ENCODE results near the gene INPP5A. TPM values are rescaled to one million over a fixed set of nuclear protein-coding genes. Genes with fewer than 3 reads are reported as not detected.

Gene INPP5A
- total and polyA plus RNA-seq, 4 donors = 37.7 to 112 (median 54.9) TPM

GRCh38 chr10:132811891-132812481 is 274.4 kb downstream of the INPP5A start:
- H3K4me1 ChIP-seq (ENCODE audit: control insufficient read depth in 1 of 2, insufficient read depth in 2 of 2, low read length in 2 of 2) = no peaks in the 10 kb centered on the region
- ATAC-seq (ENCODE audit: low FRiP score) = no peak
- WGBS, 2 donors = 83 to 85% methylated on average over 26 of the region's 26 CpGs
- DNase-seq = peak; percentile 36 to 72
- no peaks in the 10 kb centered on the region for H3K27me3 ChIP-seq (ENCODE audit: control insufficient read depth in 1 of 2, insufficient read depth in 2 of 2, low read length in 1 of 2)
- no peak overlapping the region for H3K27ac ChIP-seq (ENCODE audit: low read depth in 1 of 2, low read length in 2 of 2)
- H3K9me3 ChIP-seq (ENCODE audit: control insufficient read depth, low read length) = no peaks in the 10 kb centered on the region
- no peaks in the 10 kb centered on the region for H3K36me3 ChIP-seq (ENCODE audit: control insufficient read depth in 1 of 2, insufficient read depth in 2 of 2, low read length in 1 of 2)
- no peak overlapping the region for H3K4me3 ChIP-seq (ENCODE audit: low read length in 2 of 2)
- intact Hi-C loops (cut with DNase I) = no loop called here

GRCh38 chr10:132812520-132812919 is 274.9 kb downstream of the INPP5A start:
- ATAC-seq (ENCODE audit: low FRiP score) (no peak), DNase-seq (peak; percentile 18 to 52)
- Histone ChIP-seq H3K27me3 (ENCODE audit: control insufficient read depth in 1 of 2, insufficient read depth in 2 of 2, low read length in 1 of 2) (no peaks in the 10 kb centered on the region), H3K4me1 (ENCODE audit: control insufficient read depth in 1 of 2, insufficient read depth in 2 of 2, low read length in 2 of 2) (no peaks in the 10 kb centered on the region), H3K9me3 (ENCODE audit: control insufficient read depth, low read length) (no peaks in the 10 kb centered on the region), H3K36me3 (ENCODE audit: control insufficient read depth in 1 of 2, insufficient read depth in 2 of 2, low read length in 1 of 2) (no peaks in the 10 kb centered on the region), H3K27ac (ENCODE audit: low read depth in 1 of 2, low read length in 2 of 2) (no peak overlapping the region), H3K4me3 (ENCODE audit: low read length in 2 of 2) (no peak overlapping the region)
- WGBS, 2 donors = 77 to 87% methylated on average over 9 to 11 of the region's 11 CpGs
- intact Hi-C loops (cut with DNase I) = no loop called here

- no peak for ATAC-seq (ENCODE audit: low FRiP score)
- WGBS, 2 donors = 82 to 85% methylated on average over 10 of the region's 10 CpGs
- H3K27ac ChIP-seq (ENCODE audit: low read depth in 1 of 2, low read length in 2 of 2) = no peak overlapping the region
- no peak overlapping the region for H3K4me3 ChIP-seq (ENCODE audit: low read length in 2 of 2)
- H3K4me1 ChIP-seq (ENCODE audit: control insufficient read depth in 1 of 2, insufficient read depth in 2 of 2, low read length in 2 of 2) = no peaks in the 10 kb centered on the region
- no peaks in the 10 kb centered on the region for H3K27me3 ChIP-seq (ENCODE audit: control insufficient read depth in 1 of 2, insufficient read depth in 2 of 2, low read length in 1 of 2)
- no peaks in the 10 kb centered on the region for H3K36me3 ChIP-seq (ENCODE audit: control insufficient read depth in 1 of 2, insufficient read depth in 2 of 2, low read length in 1 of 2)
- no peaks in the 10 kb centered on the region for H3K9me3 ChIP-seq (ENCODE audit: control insufficient read depth, low read length)
- intact Hi-C loops (cut with DNase I) = no loop called here
- DNase-seq = peak; percentile 38 to 60
Observed at GRCh38 chr10:132813001-132813401, 275.4 kb downstream of the INPP5A start.

GRCh38 chr10:132813560-132814468 is 276.2 kb downstream of the INPP5A start:
- ATAC-seq (ENCODE audit: low FRiP score) (no peak), DNase-seq (peak; percentile 37 to 67)
- no peak overlapping the region for H3K4me3 ChIP-seq (ENCODE audit: low read length in 2 of 2)
- H3K27me3 ChIP-seq (ENCODE audit: control insufficient read depth in 1 of 2, insufficient read depth in 2 of 2, low read length in 1 of 2) = no peaks in the 10 kb centered on the region
- H3K27ac ChIP-seq (ENCODE audit: low read depth in 1 of 2, low read length in 2 of 2) = no peak overlapping the region
- intact Hi-C loops (cut with DNase I) = no loop called here
- 51 to 62% methylated on average over 23 to 26 of the region's 28 CpGs for WGBS, 2 donors
- no peaks in the 10 kb centered on the region for H3K4me1 ChIP-seq (ENCODE audit: control insufficient read depth in 1 of 2, insufficient read depth in 2 of 2, low read length in 2 of 2)
- no peaks in the 10 kb centered on the region for H3K36me3 ChIP-seq (ENCODE audit: control insufficient read depth in 1 of 2, insufficient read depth in 2 of 2, low read length in 1 of 2)
- H3K9me3 ChIP-seq (ENCODE audit: control insufficient read depth, low read length) = no peaks in the 10 kb centered on the region

- 69 to 78% methylated on average over 16 of the region's 16 CpGs for WGBS, 2 donors
- no peaks in the 10 kb centered on the region for H3K4me1 ChIP-seq (ENCODE audit: control insufficient read depth in 1 of 2, insufficient read depth in 2 of 2, low read length in 2 of 2)
Observed at GRCh38 chr10:132814469-132814856, 276.9 kb downstream of the INPP5A start.

GRCh38 chr10:132815168-132815857 is 277.7 kb downstream of the INPP5A start:
- DNase-seq (peak; percentile 18 to 34), ATAC-seq (ENCODE audit: low FRiP score) (no peak)
- Histone ChIP-seq H3K4me3 (ENCODE audit: low read length in 2 of 2) (no peak overlapping the region), H3K4me1 (ENCODE audit: control insufficient read depth in 1 of 2, insufficient read depth in 2 of 2, low read length in 2 of 2) (no peaks in the 10 kb centered on the region), H3K27me3 (ENCODE audit: control insufficient read depth in 1 of 2, insufficient read depth in 2 of 2, low read length in 1 of 2) (no peaks in the 10 kb centered on the region), H3K9me3 (ENCODE audit: control insufficient read depth, low read length) (no peaks in the 10 kb centered on the region), H3K27ac (ENCODE audit: low read depth in 1 of 2, low read length in 2 of 2) (no peak overlapping the region), H3K36me3 (ENCODE audit: control insufficient read depth in 1 of 2, insufficient read depth in 2 of 2, low read length in 1 of 2) (no peaks in the 10 kb centered on the region)
- 72% methylated on average over 18 of the region's 18 CpGs for WGBS, 2 donors
- intact Hi-C loops (cut with DNase I) = no loop called here

More at GRCh38 chr10:132814469-132814856, 276.9 kb downstream of the INPP5A start:
- DNase-seq = peak; percentile 24 to 64
- no peaks in the 10 kb centered on the region for H3K9me3 ChIP-seq (ENCODE audit: control insufficient read depth, low read length)
- no peak overlapping the region for H3K4me3 ChIP-seq (ENCODE audit: low read length in 2 of 2)
- intact Hi-C loops (cut with DNase I) = no loop called here
- H3K36me3 ChIP-seq (ENCODE audit: control insufficient read depth in 1 of 2, insufficient read depth in 2 of 2, low read length in 1 of 2) = no peaks in the 10 kb centered on the region
- H3K27me3 ChIP-seq (ENCODE audit: control insufficient read depth in 1 of 2, insufficient read depth in 2 of 2, low read length in 1 of 2) = no peaks in the 10 kb centered on the region
- peak; percentile 4 for ATAC-seq (ENCODE audit: low FRiP score)
- no peak overlapping the region for H3K27ac ChIP-seq (ENCODE audit: low read depth in 1 of 2, low read length in 2 of 2)

GRCh38 chr10:132816718-132817117 is 279.1 kb downstream of the INPP5A start:
- WGBS, 2 donors = 74 to 75% methylated on average over 12 of the region's 12 CpGs
- ATAC-seq (ENCODE audit: low FRiP score) (no peak), DNase-seq (peak; percentile 12 to 22)
- Histone ChIP-seq H3K4me3 (ENCODE audit: low read length in 2 of 2) (no peak overlapping the region), H3K27me3 (ENCODE audit: control insufficient read depth in 1 of 2, insufficient read depth in 2 of 2, low read length in 1 of 2) (no peaks in the 10 kb centered on the region), H3K36me3 (ENCODE audit: control insufficient read depth in 1 of 2, insufficient read depth in 2 of 2, low read length in 1 of 2) (no peaks in the 10 kb centered on the region), H3K27ac (ENCODE audit: low read depth in 1 of 2, low read length in 2 of 2) (no peak overlapping the region), H3K9me3 (ENCODE audit: control insufficient read depth, low read length) (no peaks in the 10 kb centered on the region), H3K4me1 (ENCODE audit: control insufficient read depth in 1 of 2, insufficient read depth in 2 of 2, low read length in 2 of 2) (no peaks in the 10 kb centered on the region)
- intact Hi-C loops (cut with DNase I) = no loop called here

- H3K4me3 ChIP-seq (ENCODE audit: low read length in 2 of 2) = no peak overlapping the region
- no peaks in the 10 kb centered on the region for H3K36me3 ChIP-seq (ENCODE audit: control insufficient read depth in 1 of 2, insufficient read depth in 2 of 2, low read length in 1 of 2)
- WGBS, 2 donors = 79 to 88% methylated on average over 29 of the region's 29 CpGs
- no peaks in the 10 kb centered on the region for H3K9me3 ChIP-seq (ENCODE audit: control insufficient read depth, low read length)
- H3K27ac ChIP-seq (ENCODE audit: low read depth in 1 of 2, low read length in 2 of 2) = no peak overlapping the region
- ATAC-seq (ENCODE audit: low FRiP score) = no peak
- H3K4me1 ChIP-seq (ENCODE audit: control insufficient read depth in 1 of 2, insufficient read depth in 2 of 2, low read length in 2 of 2) = no peaks in the 10 kb centered on the region
- DNase-seq = peak; percentile 23 to 61
- intact Hi-C loops (cut with DNase I) = no loop called here
- H3K27me3 ChIP-seq (ENCODE audit: control insufficient read depth in 1 of 2, insufficient read depth in 2 of 2, low read length in 1 of 2) = no peaks in the 10 kb centered on the region
Observed at GRCh38 chr10:132817701-132818211, 280.2 kb downstream of the INPP5A start.

Measured in aorta (tissue), 5 donors.